GM12875 (cell line): Measurements from ENCODE around the gene ZNFX1.
A peak's percentile ranks its signal among the peaks of the same experiment; 100 is the strongest.
"Not testable (repeated sequence)": the region's sequence is repeated elsewhere in the genome, so short reads cannot be mapped to it uniquely, and the experiment has no call there.

Experiments used
- H3K4me3 ChIP-seq: one replicate; pipeline ENCODE4 v1.5.1; 2011; ENCODE audit warnings: low read depth, low read length, control low read depth
- TF ChIP-seq, protein P1 (sequence below): IDR thresholded peaks from 2 replicates; pipeline ENCODE4 v1.5.1; 2011; ENCODE audit warnings: low read depth, mild to moderate bottlenecking, control low read depth, inconsistent platforms, low read length, moderate library complexity, borderline replicate concordance; ENCODE audit not compliant: insufficient read depth

The ZNFX1 gene

GRCh38 chr20:49219924-49220831 lies 57.7 kb downstream of the ZNFX1 start:
- peak overlapping the region; percentile 54 for H3K4me3 ChIP-seq
- TF ChIP-seq, protein P1, sequence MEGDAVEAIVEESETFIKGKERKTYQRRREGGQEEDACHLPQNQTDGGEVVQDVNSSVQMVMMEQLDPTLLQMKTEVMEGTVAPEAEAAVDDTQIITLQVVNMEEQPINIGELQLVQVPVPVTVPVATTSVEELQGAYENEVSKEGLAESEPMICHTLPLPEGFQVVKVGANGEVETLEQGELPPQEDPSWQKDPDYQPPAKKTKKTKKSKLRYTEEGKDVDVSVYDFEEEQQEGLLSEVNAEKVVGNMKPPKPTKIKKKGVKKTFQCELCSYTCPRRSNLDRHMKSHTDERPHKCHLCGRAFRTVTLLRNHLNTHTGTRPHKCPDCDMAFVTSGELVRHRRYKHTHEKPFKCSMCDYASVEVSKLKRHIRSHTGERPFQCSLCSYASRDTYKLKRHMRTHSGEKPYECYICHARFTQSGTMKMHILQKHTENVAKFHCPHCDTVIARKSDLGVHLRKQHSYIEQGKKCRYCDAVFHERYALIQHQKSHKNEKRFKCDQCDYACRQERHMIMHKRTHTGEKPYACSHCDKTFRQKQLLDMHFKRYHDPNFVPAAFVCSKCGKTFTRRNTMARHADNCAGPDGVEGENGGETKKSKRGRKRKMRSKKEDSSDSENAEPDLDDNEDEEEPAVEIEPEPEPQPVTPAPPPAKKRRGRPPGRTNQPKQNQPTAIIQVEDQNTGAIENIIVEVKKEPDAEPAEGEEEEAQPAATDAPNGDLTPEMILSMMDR: no peak

GRCh38 chr20:49219091-49219923 lies 58.5 kb downstream of the ZNFX1 start, which contains the start of gene DDX27:
Gene DDX27, plus strand, starts transcription at chr20:49219416. Its CDS starts 33 bp downstream, at chr20:49219449.
- TF ChIP-seq, protein P1: no peak
- H3K4me3 ChIP-seq: peak within 1 kb of the TSS; percentile 54

DNA sequence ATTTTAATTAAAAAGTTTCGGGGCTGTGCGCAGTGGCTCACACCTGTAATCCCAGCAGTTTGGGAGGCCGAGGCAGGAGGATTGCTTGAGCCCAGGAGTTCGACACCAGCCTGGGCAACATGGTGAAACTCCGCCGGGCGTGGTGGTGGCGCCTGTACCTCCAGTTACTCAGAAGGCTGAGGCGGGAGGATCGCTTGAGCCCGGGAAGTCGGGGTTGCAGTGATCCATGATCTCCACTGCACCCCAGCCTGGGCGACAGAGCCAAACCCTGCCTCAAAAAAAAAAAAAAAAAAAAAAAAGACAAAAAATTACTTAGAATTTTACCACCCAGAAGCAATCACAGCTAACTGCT lies 59.1 kb downstream of the ZNFX1 start:
- H3K4me3 ChIP-seq: not testable (repeated sequence)

DNA sequence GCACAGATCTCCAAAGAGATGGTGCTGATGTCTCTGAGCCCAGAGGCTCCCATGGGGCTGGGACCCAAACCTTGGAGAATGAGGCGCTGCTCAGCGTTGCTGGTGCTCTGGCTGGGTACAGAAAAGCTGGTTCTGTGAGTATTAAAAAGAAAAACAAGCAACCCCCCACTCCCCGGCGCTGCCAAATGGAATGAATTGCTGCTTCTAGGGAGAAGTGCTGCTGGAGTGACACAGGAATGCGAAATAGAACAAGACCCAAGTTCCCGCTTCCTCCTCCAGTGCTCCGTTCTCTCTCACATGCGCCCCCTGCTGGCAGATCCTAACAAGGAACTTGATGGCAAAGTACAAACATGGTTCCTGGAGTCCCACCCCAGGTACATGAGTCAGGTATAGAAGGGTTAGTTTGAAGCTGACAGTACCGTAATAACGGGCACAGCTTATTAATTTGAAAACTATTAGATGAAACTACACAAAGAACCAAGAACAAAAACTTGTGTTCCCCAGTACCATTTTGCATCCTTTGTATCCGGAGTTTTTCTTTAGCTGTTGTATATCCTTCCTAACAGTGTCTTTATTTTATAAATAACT lies 60.8 kb downstream of the ZNFX1 start:
- TF ChIP-seq, protein P1: peak; percentile 87
- H3K4me3 ChIP-seq: no peak overlapping the region

GRCh38 chr20:49215232-49215631 lies 62.6 kb downstream of the ZNFX1 start:
- TF ChIP-seq, protein P1: no peak
- no peak overlapping the region for H3K4me3 ChIP-seq

DNA sequence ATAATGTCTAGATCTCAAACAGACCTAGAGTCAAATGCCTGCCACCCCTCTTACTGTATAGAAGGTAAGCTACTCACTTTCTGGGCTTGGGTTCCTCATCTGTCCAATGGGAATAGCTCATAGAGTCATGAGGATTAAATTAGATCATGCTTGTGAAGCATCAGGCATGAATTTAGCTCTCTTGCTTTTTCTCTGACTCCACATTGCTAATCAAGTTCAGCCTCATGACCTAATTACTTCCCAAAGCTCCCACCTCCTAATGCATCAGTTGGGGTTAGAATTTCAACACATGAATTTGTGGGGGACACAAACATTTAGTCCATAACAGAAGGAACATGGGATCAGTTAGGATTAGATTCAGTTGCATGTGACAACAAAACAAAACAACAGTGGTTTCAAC lies 63.3 kb downstream of the ZNFX1 start:
- TF ChIP-seq, protein P1: no peak

GRCh38 chr20:49210757-49211110 lies 67.1 kb downstream of the ZNFX1 start:
- H3K4me3 ChIP-seq: no peak overlapping the region
- TF ChIP-seq, protein P1: no peak

More for the DNA sequence above, 63.3 kb downstream of the ZNFX1 start:
- no peak overlapping the region for H3K4me3 ChIP-seq
